Keratinocyte (primary cell): ENCODE results near the gene MSRB1.

Experiments
- CTCF ChIP-seq, 3 experiments: IDR thresholded peaks in 1 of 3; conservative IDR thresholded peaks in 1 of 3; optimal IDR thresholded peaks in 1 of 3; 2 replicates in 2 of 3; 3 replicates in 1 of 3; pipeline versions ENCODE3 to v1.5.1; 2011; ENCODE audit warnings: low read length in 3 of 3, mild to moderate bottlenecking in 3 of 3, moderate library complexity in 2 of 3, control low read depth in 1 of 3, inconsistent platforms in 1 of 3; ENCODE audit not compliant: insufficient read depth in 2 of 3; ENCODE audit errors: extremely low read depth in 1 of 3
- EZH2 ChIP-seq: IDR thresholded peaks from one replicate; pipeline ENCODE4 v1.6.1; 2012; ENCODE audit warnings: inconsistent platforms, mild to moderate bottlenecking, low read length, moderate library complexity

- TF ChIP-seq CTCF (optimal IDR thresholded peaks at IDR 0.05 in 1 of 3, IDR thresholded peaks at IDR 0.05 in 1 of 3, conservative IDR thresholded peaks at IDR 0.05 in 1 of 3; ENCODE audit: extremely low read depth in 1 of 3, insufficient read depth in 2 of 3, low read length in 3 of 3) (no peak), EZH2 (no peak)
These were observed 22.5 kb upstream of the MSRB1 start for GRCh38 chr16:1965396-1966001.
